HepG2 (cell line): ENCODE data around the gene PPFIA4. TPM values are rescaled to one million over a fixed set of nuclear protein-coding genes. Genes with fewer than 3 reads are reported as not detected.

ENCODE experiments used
- ATAC-seq: fragments of 200-7000 bp; cut with Tn5 transposase; 3 replicates; pipeline ENCODE4 v1.9.1; 2020; ENCODE audit warnings: mild to moderate bottlenecking, moderate library complexity
- BruUV-seq: library from RNA; stranded (reverse); fragments of 400-500 nt; replicated peaks from 2 replicates; lab custom pipeline; 2021; lab: Mats Ljungman, UMichigan
- CTCF ChIA-PET: fragments of 300-600 bp; formaldehyde crosslinking; extraction: SDS; loops from one replicate; lab custom pipeline; 2021; ENCODE audit warnings: low total read pairs, inconsistent platforms, low intra/inter-chr PET ratio; lab: Yijun Ruan, JAX
- POLR2A ChIA-PET: fragments of 350-600 bp; sonication (Branson Sonifier 250); formaldehyde crosslinking; loops from one replicate; lab custom pipeline; 2020; ENCODE audit warnings: antibody characterized with exemption, inconsistent platforms; lab: Yijun Ruan, JAX
- DNase-seq: peaks from one replicate; pipeline ENCODE4 v3.0.0-alpha.2; 2015; ENCODE audit warnings: low spot score
- FAIRE-seq: peaks from 3 replicates; lab custom pipeline; 2011; peaks lifted over from hg19 to GRCh38; lab: Jason Lieb, UNC
- H2AFZ ChIP-seq: one replicate; pipeline ENCODE4 v1.6.1; 2011; ENCODE audit warnings: low read length, inconsistent platforms
- H3K27ac ChIP-seq: fragments of 300-600 bp; 3 replicates; pipeline ENCODE4 v1.8.0; 2011; ENCODE audit warnings: mixed run types, mild to moderate bottlenecking, mixed read lengths, low read length, inconsistent platforms; ENCODE audit not compliant: insufficient read depth; ENCODE audit errors: extremely low read length
- H3K27me3 ChIP-seq, 2 experiments: fragments of 200-600 bp in 1 of 2; 2 replicates in 1 of 2; 3 replicates in 1 of 2; pipeline versions ENCODE4 v1.6.0 to v1.8.0; 2011; ENCODE audit warnings: low read length in 2 of 2, mild to moderate bottlenecking in 2 of 2, moderate library complexity in 2 of 2, inconsistent platforms in 1 of 2; ENCODE audit not compliant: insufficient read depth in 2 of 2, control insufficient read depth in 1 of 2
- H3K36me3 ChIP-seq, 2 experiments: fragments of 200-600 bp in 1 of 2; replicated peaks in 1 of 2; 2 replicates in 1 of 2; 3 replicates in 1 of 2; pipeline versions ENCODE4 v1.5.1 to v1.8.0; 2011; ENCODE audit warnings: low read length in 2 of 2, inconsistent platforms in 1 of 2; ENCODE audit not compliant: insufficient read depth in 2 of 2, control insufficient read depth in 1 of 2
- H3K4me1 ChIP-seq: 2 replicates; pipeline ENCODE4 v1.5.1; 2012; ENCODE audit warnings: low read length, inconsistent platforms; ENCODE audit not compliant: insufficient read depth
- H3K4me2 ChIP-seq: 2 replicates; pipeline ENCODE4 v1.6.0; 2011; ENCODE audit warnings: low read depth, low read length, inconsistent platforms
- H3K4me3 ChIP-seq, 3 experiments: fragments of 200-600 bp in 1 of 3; sonication (generic), shearing (Covaris generic) in 1 of 3; replicated peaks in 1 of 3; 2 replicates each; pipeline ENCODE4 v1.5.1; 2011 to 2016; ENCODE audit warnings: low read length in 3 of 3, inconsistent platforms in 2 of 3, low read depth in 2 of 3, mild to moderate bottlenecking in 2 of 3, control low read depth in 1 of 3, mixed read lengths in 1 of 3; ENCODE audit not compliant: insufficient read depth in 1 of 3
- H3K79me2 ChIP-seq: one replicate; pipeline ENCODE4 v1.6.1; 2011; ENCODE audit warnings: low read length, inconsistent platforms; ENCODE audit not compliant: insufficient read depth
- H3K9ac ChIP-seq: 2 replicates; pipeline ENCODE4 v1.6.0; 2011; ENCODE audit warnings: mild to moderate bottlenecking, low read depth, low read length, inconsistent platforms; ENCODE audit not compliant: insufficient read depth
- H3K9me3 ChIP-seq: 2 replicates; pipeline ENCODE4 v1.5.1; 2012; ENCODE audit warnings: mild to moderate bottlenecking, low read length
- H4K20me1 ChIP-seq: 2 replicates; pipeline ENCODE4 v1.6.0; 2011; ENCODE audit warnings: inconsistent platforms, mild to moderate bottlenecking, low read length, moderate library complexity; ENCODE audit not compliant: insufficient read depth
- AKNA ChIP-seq: sonication (generic); formaldehyde crosslinking; IDR thresholded peaks from 2 replicates; pipeline ENCODE4 v1.4.0; 2020; ENCODE audit warnings: missing genetic modification reagents, borderline replicate concordance
- GATAD2A ChIP-seq: IDR thresholded peaks from 2 replicates; pipeline ENCODE4 v1.6.1; 2016
- HES4 ChIP-seq: sonication (generic); formaldehyde crosslinking; IDR thresholded peaks from 2 replicates; pipeline ENCODE4 v1.9.0; 2021; ENCODE audit warnings: mild to moderate bottlenecking, missing genetic modification reagents, borderline replicate concordance
- IKZF4 ChIP-seq: sonication (generic); formaldehyde crosslinking; IDR thresholded peaks from 2 replicates; pipeline ENCODE4 v1.5.1; 2020; ENCODE audit warnings: borderline replicate concordance, mild to moderate bottlenecking, low read depth, missing genetic modification reagents; ENCODE audit errors: not compliant biosample characterization
- PHF5A ChIP-seq: IDR thresholded peaks from one replicate; pipeline ENCODE4 v1.6.1; 2018; ENCODE audit warnings: low read depth, missing genetic modification reagents; ENCODE audit not compliant: unreplicated experiment
- RFXANK ChIP-seq: IDR thresholded peaks from 2 replicates; pipeline ENCODE4 v1.6.1; 2016
- SMAD9 ChIP-seq: sonication (generic); formaldehyde crosslinking; IDR thresholded peaks from 2 replicates; pipeline ENCODE4 v1.5.1; 2020; ENCODE audit warnings: mild to moderate bottlenecking, missing genetic modification reagents
- SNRNP70 ChIP-seq: fragments of 200-400 bp; formaldehyde crosslinking; IDR thresholded peaks from 2 replicates; pipeline ENCODE4 v1.6.1; 2017; ENCODE audit warnings: mild to moderate bottlenecking, low read depth, low read length, moderate library complexity
- ZNF800 ChIP-seq: sonication (generic); formaldehyde crosslinking; IDR thresholded peaks from 2 replicates; pipeline ENCODE4 v1.4.0; 2020; ENCODE audit warnings: missing genetic modification reagents
- WGBS: methylation state at CpG from one replicate; pipeline ENCODE4 v1.1.6; 2017; ENCODE audit warnings: low lambda C conversion rate; 5-methylcytosine and 5-hydroxymethylcytosine counted together
- in situ Hi-C: cut with HindIII; loops from 2 replicates; pipeline ENCODE4 v1.10.0; 2017; ENCODE audit warnings: low pct_unique_long_range_greater_than_20kb; ENCODE audit not compliant: extremely low pct_ligation_motif_present
- intact Hi-C: fragments of 100-400 bp; cut with micrococcal nuclease; formaldehyde crosslinking; loops from one replicate; pipeline ENCODE4 v1.10.0; 2022; ENCODE audit not compliant: unreplicated experiment
- polyA plus RNA-seq, 8 experiments: library from polyadenylated mRNA; depleted of rRNA in 3 of 8; stranded (reverse) in 7 of 8; unstranded in 1 of 8; fragments of >200 nt; fragmentation: Illumina TruSeq in 4 of 8; extraction: Trizol in 4 of 8; gene quantifications; 2 replicates each; pipeline versions ENCODE4 v1.2.1 to v1.2.3, GENCODE V29; 2011 to 2016; ENCODE audit warnings: low read depth in 4 of 8, missing spikeins in 1 of 8, mixed read lengths in 1 of 8; ENCODE audit not compliant: insufficient read depth in 1 of 8
- total RNA-seq, 5 experiments: library from RNA; depleted of rRNA; stranded (reverse); fragments of >200 nt; fragmentation: Illumina TruSeq; extraction: Trizol; gene quantifications; 2 replicates each; pipeline ENCODE4 v1.2.3, GENCODE V29; 2016; ENCODE audit warnings: low read depth in 1 of 5
- TF ChIP-seq, protein P1 (sequence below): sonication (generic); formaldehyde crosslinking; conservative IDR thresholded peaks from 2 replicates; pipeline ENCODE4 v1.4.0; 2020; ENCODE audit warnings: missing genetic modification reagents
- TF ChIP-seq, protein P2 (sequence below): sonication (generic); formaldehyde crosslinking; IDR thresholded peaks from 2 replicates; pipeline ENCODE4 v1.5.1; 2020; ENCODE audit warnings: mild to moderate bottlenecking, missing genetic modification reagents, moderate library complexity
- TF ChIP-seq, protein P3 (sequence below): sonication (generic); formaldehyde crosslinking; IDR thresholded peaks from 2 replicates; pipeline ENCODE4 v1.5.1; 2020; ENCODE audit warnings: missing genetic modification reagents, mild to moderate bottlenecking, borderline replicate concordance

The PPFIA4 gene
- total and polyA plus RNA-seq, 2 of the 13 experiments (the other 11 are each of a cell fraction or from before 2014, with no cell fraction given): 6.4 TPM; not detected in 1

DNA sequence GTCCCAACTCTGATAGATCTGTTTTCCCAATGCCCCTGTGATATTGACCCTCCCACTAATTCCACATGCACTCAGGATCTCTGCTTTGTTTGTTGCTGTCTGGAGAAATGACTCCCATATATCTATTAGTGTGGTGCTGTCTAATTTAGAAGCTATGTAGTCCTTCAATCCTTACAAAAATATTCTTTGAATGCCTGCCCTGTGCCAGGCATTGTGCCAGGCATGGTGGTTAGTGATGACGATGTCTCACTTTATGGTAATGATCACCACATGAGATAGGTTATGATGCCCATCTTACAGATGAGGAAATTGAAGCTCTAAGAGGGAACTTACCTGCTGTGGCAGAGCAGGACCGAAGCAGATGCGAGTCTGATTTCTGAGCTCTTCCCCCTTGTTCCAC lies 46.6 kb downstream of the PPFIA4 start:
- no peak overlapping the region for H3K4me2 ChIP-seq
- no peaks in the 10 kb centered on the region for H4K20me1 ChIP-seq
- H3K79me2 ChIP-seq: no peaks in the 10 kb centered on the region
- no peak overlapping the region for H3K4me3 ChIP-seq
- ATAC-seq (no peak), FAIRE-seq (no peak), DNase-seq (no peak)
- no peaks in the 10 kb centered on the region for H3K36me3 ChIP-seq
- POLR2A ChIA-PET: no interaction called here
- H3K27me3 ChIP-seq: peaks cover 0 to 5% of the 10 kb centered on the region in 2 experiments; a peak in 1 of 5 replicates
- H3K9me3 ChIP-seq: no peaks in the 10 kb centered on the region
- intact Hi-C loops: no loop called here
- no peak overlapping the region for H2AFZ ChIP-seq
- H3K4me1 ChIP-seq: no peaks in the 10 kb centered on the region
- no TSS peak for BruUV-seq
- no peak overlapping the region for H3K27ac ChIP-seq
- in situ Hi-C loops: no loop called here
- CTCF ChIA-PET: no interaction called here
- 33% methylated on average over 3 of the region's 3 CpGs for WGBS
- no peak overlapping the region for H3K9ac ChIP-seq
- TF ChIP-seq, protein P1, sequence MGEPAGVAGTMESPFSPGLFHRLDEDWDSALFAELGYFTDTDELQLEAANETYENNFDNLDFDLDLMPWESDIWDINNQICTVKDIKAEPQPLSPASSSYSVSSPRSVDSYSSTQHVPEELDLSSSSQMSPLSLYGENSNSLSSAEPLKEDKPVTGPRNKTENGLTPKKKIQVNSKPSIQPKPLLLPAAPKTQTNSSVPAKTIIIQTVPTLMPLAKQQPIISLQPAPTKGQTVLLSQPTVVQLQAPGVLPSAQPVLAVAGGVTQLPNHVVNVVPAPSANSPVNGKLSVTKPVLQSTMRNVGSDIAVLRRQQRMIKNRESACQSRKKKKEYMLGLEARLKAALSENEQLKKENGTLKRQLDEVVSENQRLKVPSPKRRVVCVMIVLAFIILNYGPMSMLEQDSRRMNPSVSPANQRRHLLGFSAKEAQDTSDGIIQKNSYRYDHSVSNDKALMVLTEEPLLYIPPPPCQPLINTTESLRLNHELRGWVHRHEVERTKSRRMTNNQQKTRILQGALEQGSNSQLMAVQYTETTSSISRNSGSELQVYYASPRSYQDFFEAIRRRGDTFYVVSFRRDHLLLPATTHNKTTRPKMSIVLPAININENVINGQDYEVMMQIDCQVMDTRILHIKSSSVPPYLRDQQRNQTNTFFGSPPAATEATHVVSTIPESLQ (CRISPR knock-in tag): no peak
- TF ChIP-seq GATAD2A (no peak), SMAD9 (no peak), AKNA (CRISPR knock-in tag) (no peak), RFXANK (CRISPR knock-in tag) (no peak), SNRNP70 (no peak), IKZF4 (CRISPR knock-in tag) (no peak), PHF5A (CRISPR knock-in tag) (no peak), ZNF800 (CRISPR knock-in tag) (no peak), HES4 (CRISPR knock-in tag) (no peak)
- TF ChIP-seq, protein P2, sequence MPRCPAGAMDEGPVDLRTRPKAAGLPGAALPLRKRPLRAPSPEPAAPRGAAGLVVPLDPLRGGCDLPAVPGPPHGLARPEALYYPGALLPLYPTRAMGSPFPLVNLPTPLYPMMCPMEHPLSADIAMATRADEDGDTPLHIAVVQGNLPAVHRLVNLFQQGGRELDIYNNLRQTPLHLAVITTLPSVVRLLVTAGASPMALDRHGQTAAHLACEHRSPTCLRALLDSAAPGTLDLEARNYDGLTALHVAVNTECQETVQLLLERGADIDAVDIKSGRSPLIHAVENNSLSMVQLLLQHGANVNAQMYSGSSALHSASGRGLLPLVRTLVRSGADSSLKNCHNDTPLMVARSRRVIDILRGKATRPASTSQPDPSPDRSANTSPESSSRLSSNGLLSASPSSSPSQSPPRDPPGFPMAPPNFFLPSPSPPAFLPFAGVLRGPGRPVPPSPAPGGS (CRISPR knock-in tag): no peak
- TF ChIP-seq, protein P3, sequence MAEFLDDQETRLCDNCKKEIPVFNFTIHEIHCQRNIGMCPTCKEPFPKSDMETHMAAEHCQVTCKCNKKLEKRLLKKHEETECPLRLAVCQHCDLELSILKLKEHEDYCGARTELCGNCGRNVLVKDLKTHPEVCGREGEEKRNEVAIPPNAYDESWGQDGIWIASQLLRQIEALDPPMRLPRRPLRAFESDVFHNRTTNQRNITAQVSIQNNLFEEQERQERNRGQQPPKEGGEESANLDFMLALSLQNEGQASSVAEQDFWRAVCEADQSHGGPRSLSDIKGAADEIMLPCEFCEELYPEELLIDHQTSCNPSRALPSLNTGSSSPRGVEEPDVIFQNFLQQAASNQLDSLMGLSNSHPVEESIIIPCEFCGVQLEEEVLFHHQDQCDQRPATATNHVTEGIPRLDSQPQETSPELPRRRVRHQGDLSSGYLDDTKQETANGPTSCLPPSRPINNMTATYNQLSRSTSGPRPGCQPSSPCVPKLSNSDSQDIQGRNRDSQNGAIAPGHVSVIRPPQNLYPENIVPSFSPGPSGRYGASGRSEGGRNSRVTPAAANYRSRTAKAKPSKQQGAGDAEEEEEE (CRISPR knock-in tag): no peak
